AG09319 (cell line): ENCODE results near the gene MAP3K1.
A peak's percentile ranks its signal among the peaks of the same experiment; 100 is the strongest.

Experiments used
- DNase-seq: peaks from one replicate; pipeline ENCODE4 v3.0.0-alpha.2; 2010; ENCODE audit warnings: low read depth; ENCODE audit errors: extremely low read depth
- CTCF ChIP-seq: IDR thresholded peaks from 2 replicates; pipeline ENCODE4 v1.5.1; 2011; ENCODE audit warnings: low read depth, mild to moderate bottlenecking, inconsistent platforms, low read length, moderate library complexity

Gene MAP3K1

GRCh38 chr5:56881571-56881970 is 66.2 kb downstream of the MAP3K1 start:
- TF ChIP-seq CTCF = no peak
- DNase-seq = no peak

- DNase-seq = no peak
Measured at GRCh38 chr5:56893251-56893951, 78.1 kb downstream of the MAP3K1 start.

GRCh38 chr5:56896763-56897162 is 81.4 kb downstream of the MAP3K1 start:
- TF ChIP-seq CTCF = no peak
- no peak for DNase-seq

More at GRCh38 chr5:56893251-56893951, 78.1 kb downstream of the MAP3K1 start:
- TF ChIP-seq CTCF = no peak

- no peak for DNase-seq
- TF ChIP-seq CTCF = no peak
Measured at GRCh38 chr5:56898213-56898612, 82.9 kb downstream of the MAP3K1 start.

DNA sequence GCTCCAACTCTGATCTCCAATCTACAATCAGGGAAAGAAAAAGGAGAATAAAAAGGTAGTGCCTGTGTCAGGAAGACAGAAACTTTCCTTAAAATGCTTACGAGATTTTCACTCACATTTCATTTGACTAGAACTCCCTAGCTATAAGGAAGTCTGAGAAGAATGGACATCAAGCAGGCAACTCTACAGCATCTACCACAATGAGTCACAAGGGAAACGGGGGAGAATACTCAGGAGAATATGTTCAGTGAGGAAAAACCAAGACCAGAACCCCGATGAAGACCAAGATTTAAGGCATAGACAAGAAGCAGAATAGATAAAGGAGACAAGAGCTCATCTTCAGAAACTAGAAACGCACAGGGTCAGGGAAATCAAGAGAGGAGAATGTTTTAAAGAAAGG is 85.0 kb downstream of the MAP3K1 start:
- DNase-seq = no peak
- TF ChIP-seq CTCF = no peak

DNA sequence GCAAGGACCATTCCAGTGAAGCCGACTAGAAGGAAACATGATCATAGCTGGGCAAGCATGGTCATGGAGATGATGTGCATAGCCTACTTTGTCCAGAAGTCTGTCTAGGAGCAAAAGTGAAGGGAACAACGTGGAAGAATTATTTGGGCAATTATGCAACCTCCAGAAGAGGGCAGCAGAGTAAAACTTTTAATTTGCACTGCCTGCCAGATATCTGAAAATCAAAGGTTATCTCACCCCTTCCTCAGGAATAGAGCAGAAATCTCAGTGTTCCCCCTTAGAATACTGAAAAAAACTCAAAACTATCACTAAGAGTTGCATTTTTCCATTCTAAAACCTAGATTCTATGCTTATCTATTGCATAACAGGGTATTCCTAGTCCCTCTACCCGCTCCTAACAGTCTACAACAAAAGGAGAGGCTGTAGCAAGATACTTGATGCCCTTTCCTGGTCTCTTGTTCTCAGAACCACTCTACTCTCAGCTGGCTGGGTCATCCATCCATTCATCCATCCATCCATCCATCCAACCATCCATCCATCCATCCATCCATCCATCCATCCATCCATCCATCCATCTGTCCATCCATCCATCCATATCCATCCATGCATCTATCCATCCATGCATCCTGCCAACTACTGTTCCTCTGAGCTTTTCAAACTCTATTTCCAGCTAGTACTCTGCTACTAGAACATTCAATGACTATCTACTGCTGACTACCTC is 85.7 kb downstream of the MAP3K1 start:
- TF ChIP-seq CTCF = peak; percentile 61
- no peak for DNase-seq

DNA sequence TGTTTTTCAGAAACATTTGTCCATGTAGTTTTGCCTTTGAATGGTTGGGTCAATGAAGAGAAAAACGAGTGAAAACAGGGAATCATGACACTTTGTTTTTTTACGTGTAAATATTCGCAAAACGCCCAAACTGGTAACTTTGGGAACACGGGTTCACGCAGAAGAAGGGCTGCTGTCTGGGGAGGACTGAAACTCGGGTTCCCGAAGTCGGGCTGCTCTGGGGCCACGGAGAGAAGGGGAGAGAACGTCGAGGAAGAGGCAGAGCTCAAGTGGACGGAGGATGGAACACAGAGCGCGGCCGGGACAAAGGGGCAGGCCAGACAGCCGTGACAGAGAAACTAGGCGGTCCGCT is 93.6 kb downstream of the MAP3K1 start:
- no peak for TF ChIP-seq CTCF
- DNase-seq = no peak
